KMS-11 (cell line): ENCODE data around the gene DGKB.

ENCODE experiments used
- H2AFZ ChIP-seq: fragments of 200-600 bp; sonication (generic); 2 replicates; pipeline ENCODE4 v1.6.1; 2016; ENCODE audit warnings: antibody characterized with exemption, mixed run types, low read depth
- H3K27ac ChIP-seq: fragments of 200-600 bp; sonication (generic); 2 replicates; pipeline ENCODE4 v1.6.1; 2016; ENCODE audit warnings: mild to moderate bottlenecking, mixed run types
- H3K27me3 ChIP-seq: fragments of 200-600 bp; sonication (generic); 2 replicates; pipeline ENCODE4 v1.6.1; 2017; ENCODE audit warnings: mild to moderate bottlenecking, low read depth, mixed run types, moderate library complexity; ENCODE audit not compliant: insufficient read depth
- H3K36me3 ChIP-seq: fragments of 200-600 bp; sonication (generic); 2 replicates; pipeline ENCODE4 v1.6.1; 2017; ENCODE audit warnings: mild to moderate bottlenecking, mixed run types; ENCODE audit not compliant: insufficient read depth
- H3K4me1 ChIP-seq: fragments of 200-600 bp; sonication (generic); 2 replicates; pipeline ENCODE4 v1.6.1; 2016; ENCODE audit warnings: mild to moderate bottlenecking, low read depth, mixed run types; ENCODE audit not compliant: poor library complexity, severe bottlenecking
- H3K4me2 ChIP-seq: fragments of 200-600 bp; sonication (generic); 2 replicates; pipeline ENCODE4 v1.7.0; 2016; ENCODE audit warnings: mild to moderate bottlenecking, mixed run types
- H3K4me3 ChIP-seq: fragments of 200-600 bp; sonication (generic); IDR thresholded peaks from 2 replicates; pipeline ENCODE4 v1.6.1; 2017; ENCODE audit warnings: low read depth, low read length, mixed read lengths; ENCODE audit not compliant: insufficient read depth
- H3K79me2 ChIP-seq: fragments of 200-600 bp; sonication (generic); 2 replicates; pipeline ENCODE4 v1.6.1; 2016; ENCODE audit warnings: low read depth, mixed run types; ENCODE audit not compliant: insufficient read depth
- H3K9ac ChIP-seq: fragments of 200-600 bp; sonication (generic); 2 replicates; pipeline ENCODE4 v1.6.1; 2016; ENCODE audit warnings: mild to moderate bottlenecking, mixed run types
- H4K20me1 ChIP-seq: fragments of 200-600 bp; sonication (generic); 2 replicates; pipeline ENCODE4 v1.6.1; 2016; ENCODE audit warnings: mild to moderate bottlenecking, mixed run types; ENCODE audit not compliant: insufficient read depth
- TF ChIP-seq, protein P1 (sequence below): fragments of 200-600 bp; sonication (generic); conservative IDR thresholded peaks from 2 replicates; pipeline ENCODE4 v1.6.1; 2017; ENCODE audit warnings: low read depth, mild to moderate bottlenecking, antibody characterized with exemption, low read length, moderate library complexity, mixed read lengths

DGKB gene

GRCh38 chr7:14868937-14869336, 33.6 kb downstream of the DGKB start:
- H3K27ac ChIP-seq, result no peak overlapping the region
- H3K27me3 ChIP-seq, result no peaks in the 10 kb centered on the region
- TF ChIP-seq, protein P1, sequence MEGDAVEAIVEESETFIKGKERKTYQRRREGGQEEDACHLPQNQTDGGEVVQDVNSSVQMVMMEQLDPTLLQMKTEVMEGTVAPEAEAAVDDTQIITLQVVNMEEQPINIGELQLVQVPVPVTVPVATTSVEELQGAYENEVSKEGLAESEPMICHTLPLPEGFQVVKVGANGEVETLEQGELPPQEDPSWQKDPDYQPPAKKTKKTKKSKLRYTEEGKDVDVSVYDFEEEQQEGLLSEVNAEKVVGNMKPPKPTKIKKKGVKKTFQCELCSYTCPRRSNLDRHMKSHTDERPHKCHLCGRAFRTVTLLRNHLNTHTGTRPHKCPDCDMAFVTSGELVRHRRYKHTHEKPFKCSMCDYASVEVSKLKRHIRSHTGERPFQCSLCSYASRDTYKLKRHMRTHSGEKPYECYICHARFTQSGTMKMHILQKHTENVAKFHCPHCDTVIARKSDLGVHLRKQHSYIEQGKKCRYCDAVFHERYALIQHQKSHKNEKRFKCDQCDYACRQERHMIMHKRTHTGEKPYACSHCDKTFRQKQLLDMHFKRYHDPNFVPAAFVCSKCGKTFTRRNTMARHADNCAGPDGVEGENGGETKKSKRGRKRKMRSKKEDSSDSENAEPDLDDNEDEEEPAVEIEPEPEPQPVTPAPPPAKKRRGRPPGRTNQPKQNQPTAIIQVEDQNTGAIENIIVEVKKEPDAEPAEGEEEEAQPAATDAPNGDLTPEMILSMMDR, result no peak
- H3K36me3 ChIP-seq, result no peaks in the 10 kb centered on the region
- no peak overlapping the region for H3K4me2 ChIP-seq
- no peaks in the 10 kb centered on the region for H4K20me1 ChIP-seq
- no peak overlapping the region for H3K4me3 ChIP-seq
- no peak overlapping the region for H3K9ac ChIP-seq
- no peak overlapping the region for H2AFZ ChIP-seq
- H3K4me1 ChIP-seq, result no peaks in the 10 kb centered on the region
- no peaks in the 10 kb centered on the region for H3K79me2 ChIP-seq

GRCh38 chr7:14861456-14861855, 41.1 kb downstream of the DGKB start:
- Histone ChIP-seq H3K4me2 (no peak overlapping the region), H3K27me3 (no peaks in the 10 kb centered on the region), H3K9ac (no peak overlapping the region)

GRCh38 chr7:14859267-14859666, 43.3 kb downstream of the DGKB start:
- H3K36me3 ChIP-seq, result no peaks in the 10 kb centered on the region; the same call in 1 of the 2 replicates
- H3K27ac ChIP-seq, result no peak overlapping the region
- no peaks in the 10 kb centered on the region for H3K79me2 ChIP-seq
- no peak overlapping the region for H3K9ac ChIP-seq
- no peaks in the 10 kb centered on the region for H3K27me3 ChIP-seq
- H4K20me1 ChIP-seq, result no peaks in the 10 kb centered on the region
- no peak overlapping the region for H2AFZ ChIP-seq
- TF ChIP-seq, protein P1, result no peak
- H3K4me1 ChIP-seq, result no peaks in the 10 kb centered on the region
- no peak overlapping the region for H3K4me3 ChIP-seq
- no peak overlapping the region for H3K4me2 ChIP-seq

More at GRCh38 chr7:14861456-14861855, 41.1 kb downstream of the DGKB start:
- H4K20me1 ChIP-seq, result no peaks in the 10 kb centered on the region
- no peaks in the 10 kb centered on the region for H3K36me3 ChIP-seq
- no peaks in the 10 kb centered on the region for H3K79me2 ChIP-seq
- no peak overlapping the region for H2AFZ ChIP-seq
- H3K27ac ChIP-seq, result no peak overlapping the region
- H3K4me3 ChIP-seq, result no peak overlapping the region
- TF ChIP-seq, protein P1, result no peak
- H3K4me1 ChIP-seq, result no peaks in the 10 kb centered on the region

GRCh38 chr7:14858866-14859265, 43.7 kb downstream of the DGKB start:
- Histone ChIP-seq H4K20me1 (no peaks in the 10 kb centered on the region), H3K4me3 (no peak overlapping the region), H3K36me3 (no peaks in the 10 kb centered on the region; the same call in 1 of the 2 replicates), H3K27me3 (no peaks in the 10 kb centered on the region), H3K27ac (no peak overlapping the region), H3K9ac (no peak overlapping the region), H3K79me2 (no peaks in the 10 kb centered on the region), H2AFZ (no peak overlapping the region), H3K4me2 (no peak overlapping the region), H3K4me1 (no peaks in the 10 kb centered on the region)
- TF ChIP-seq, protein P1, result no peak
